Measurements from ENCODE around the gene BLTP3A.
"Not testable (repeated sequence)": the region's sequence is repeated elsewhere in the genome, so short reads cannot be mapped to it uniquely, and the experiment has no call there.

DNA sequence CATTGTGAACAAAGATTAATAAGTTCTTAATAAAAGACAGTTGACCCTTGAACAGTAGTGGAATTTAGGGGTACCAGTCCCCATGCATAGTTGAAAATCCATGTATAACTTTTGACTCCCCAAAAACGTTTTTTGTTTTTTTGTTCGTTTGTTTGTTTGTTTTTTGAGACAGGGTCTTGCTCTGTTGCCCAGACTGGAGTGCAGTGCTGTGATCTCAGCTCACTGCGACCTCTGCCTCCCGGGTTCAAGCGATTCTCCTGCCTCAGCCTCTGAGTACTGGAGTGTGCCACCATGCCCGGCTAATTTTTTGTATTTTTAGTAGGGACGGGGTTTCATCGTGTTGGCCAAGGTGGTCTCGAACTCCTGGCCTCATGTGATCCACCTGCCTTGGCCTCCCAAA is 17.5 kb downstream of the BLTP3A start:
- not testable (repeated sequence) for TF ChIP-seq SMC3 (IDR thresholded peaks at IDR 0.05; ENCODE audit: borderline replicate concordance, low read length); STAT1 (conservative IDR thresholded peaks at IDR 0.05); POLR2A (IDR thresholded peaks at IDR 0.05; ENCODE audit: low read depth, low read length); EGR1 (IDR thresholded peaks at IDR 0.05; ENCODE audit: borderline replicate concordance in 1 of 2, low read depth in 2 of 2, low read length in 2 of 2); ZNF384 (IDR thresholded peaks at IDR 0.05; ENCODE audit: borderline replicate concordance, low read depth, low read length); FOS (IDR thresholded peaks at IDR 0.05; ENCODE audit: borderline replicate concordance, extremely low read depth, insufficient read length); HDAC2 (IDR thresholded peaks at IDR 0.05); CBX5 (IDR thresholded peaks at IDR 0.05; ENCODE audit: low read depth); NRF1 (conservative IDR thresholded peaks at IDR 0.05; ENCODE audit: low read depth, low read length); HDGF (IDR thresholded peaks at IDR 0.05); CTCF (IDR thresholded peaks at IDR 0.05 in 2 of 3, conservative IDR thresholded peaks at IDR 0.05 in 1 of 3; ENCODE audit: control insufficient read depth in 2 of 3, extremely low read depth in 1 of 3, insufficient read depth in 1 of 3, low read depth in 3 of 3, low read length in 3 of 3); MAX (IDR thresholded peaks at IDR 0.05; ENCODE audit: low read depth, low read length); CREM (IDR thresholded peaks at IDR 0.05; ENCODE audit: low read depth); ASH2L (IDR thresholded peaks at IDR 0.05; ENCODE audit: borderline replicate concordance, low read depth)

Measured in GM12878 (cell line).